Glutamatergic neuron (in vitro differentiated cells): ENCODE data around the gene TAF11L14. TPM values are rescaled to one million over a fixed set of nuclear protein-coding genes. Genes with fewer than 3 reads are reported as not detected.

Experiments
- DNase-seq: peaks from one replicate; pipeline ENCODE4 v3.0.0; 2022
- H3K27ac Mint-ChIP-seq: one replicate; pipeline ENCODE4 v1.8.0; 2020; ENCODE audit warnings: mild to moderate bottlenecking, mixed read lengths, inconsistent platforms; ENCODE audit not compliant: unreplicated experiment
- H3K27me3 Mint-ChIP-seq: one replicate; pipeline ENCODE4 v1.8.0; 2020; ENCODE audit warnings: mild to moderate bottlenecking, moderate library complexity, mixed read lengths, inconsistent platforms; ENCODE audit not compliant: unreplicated experiment
- H3K36me3 Mint-ChIP-seq: one replicate; pipeline ENCODE4 v1.8.0; 2020; ENCODE audit warnings: mild to moderate bottlenecking, mixed read lengths, inconsistent platforms; ENCODE audit not compliant: unreplicated experiment
- H3K4me1 Mint-ChIP-seq: one replicate; pipeline ENCODE4 v1.8.0; 2020; ENCODE audit warnings: mild to moderate bottlenecking, low read depth, mixed read lengths, inconsistent platforms; ENCODE audit not compliant: unreplicated experiment
- H3K4me3 Mint-ChIP-seq: one replicate; pipeline ENCODE4 v1.8.0; 2020; ENCODE audit warnings: mild to moderate bottlenecking, mixed read lengths, inconsistent platforms; ENCODE audit not compliant: unreplicated experiment
- H3K9me3 Mint-ChIP-seq: one replicate; pipeline ENCODE4 v1.8.0; 2020; ENCODE audit warnings: mild to moderate bottlenecking, moderate library complexity, mixed read lengths, inconsistent platforms; ENCODE audit not compliant: unreplicated experiment
- total RNA-seq: library from RNA; stranded (reverse); fragmentation: NEBNext Ultra II Directional; extraction: Animal tissue kit (Norgen Biotek cat#: 25700); gene quantifications from one replicate; pipeline ENCODE4 v1.2.1, GENCODE V29; 2021; ENCODE audit not compliant: unreplicated experiment
- TF ChIP-seq, protein P1 (sequence below): fragments of 200-600 bp; sonication (generic); IDR thresholded peaks from one replicate; pipeline ENCODE4 v1.5.0; 2021; ENCODE audit not compliant: partially characterized antibody, unreplicated experiment

The TAF11L14 gene
- total RNA-seq, 1 donor from 2014 or later, result not detected

DNA sequence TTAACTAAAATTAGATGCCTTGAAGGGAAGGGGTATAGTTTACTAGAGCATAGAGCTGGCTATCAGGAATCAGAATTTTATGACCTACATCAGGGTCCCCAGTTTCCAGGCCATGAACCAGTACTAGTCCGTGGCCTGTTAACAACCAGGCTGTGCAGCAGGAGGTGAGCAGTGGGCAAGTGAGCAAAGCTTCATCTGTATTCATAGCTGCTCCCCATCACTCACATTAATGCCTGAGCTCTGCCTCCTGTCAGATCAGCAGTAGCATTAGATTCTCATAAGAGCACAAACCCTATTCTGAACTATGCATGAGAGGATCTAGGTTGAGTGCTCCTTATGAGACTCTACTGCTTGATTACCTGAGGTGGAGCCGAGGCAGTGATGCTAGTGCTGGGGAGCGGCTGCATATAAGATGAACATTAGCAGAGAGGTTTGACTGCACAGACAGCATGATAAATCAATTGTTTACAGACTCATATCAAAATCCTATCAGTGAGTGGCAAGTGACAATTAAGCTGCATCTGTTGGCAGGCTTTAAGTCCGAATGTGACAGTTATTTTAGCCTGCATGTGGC, 44.6 kb downstream of the TAF11L14 start:
- H3K36me3 Mint-ChIP-seq, result no peaks in the 10 kb centered on the region
- H3K27me3 Mint-ChIP-seq, result no peaks in the 10 kb centered on the region
- TF ChIP-seq, protein P1, sequence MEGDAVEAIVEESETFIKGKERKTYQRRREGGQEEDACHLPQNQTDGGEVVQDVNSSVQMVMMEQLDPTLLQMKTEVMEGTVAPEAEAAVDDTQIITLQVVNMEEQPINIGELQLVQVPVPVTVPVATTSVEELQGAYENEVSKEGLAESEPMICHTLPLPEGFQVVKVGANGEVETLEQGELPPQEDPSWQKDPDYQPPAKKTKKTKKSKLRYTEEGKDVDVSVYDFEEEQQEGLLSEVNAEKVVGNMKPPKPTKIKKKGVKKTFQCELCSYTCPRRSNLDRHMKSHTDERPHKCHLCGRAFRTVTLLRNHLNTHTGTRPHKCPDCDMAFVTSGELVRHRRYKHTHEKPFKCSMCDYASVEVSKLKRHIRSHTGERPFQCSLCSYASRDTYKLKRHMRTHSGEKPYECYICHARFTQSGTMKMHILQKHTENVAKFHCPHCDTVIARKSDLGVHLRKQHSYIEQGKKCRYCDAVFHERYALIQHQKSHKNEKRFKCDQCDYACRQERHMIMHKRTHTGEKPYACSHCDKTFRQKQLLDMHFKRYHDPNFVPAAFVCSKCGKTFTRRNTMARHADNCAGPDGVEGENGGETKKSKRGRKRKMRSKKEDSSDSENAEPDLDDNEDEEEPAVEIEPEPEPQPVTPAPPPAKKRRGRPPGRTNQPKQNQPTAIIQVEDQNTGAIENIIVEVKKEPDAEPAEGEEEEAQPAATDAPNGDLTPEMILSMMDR, result no peak
- H3K4me3 Mint-ChIP-seq, result no peak overlapping the region
- H3K9me3 Mint-ChIP-seq, result no peaks in the 10 kb centered on the region
- no peak overlapping the region for H3K27ac Mint-ChIP-seq
- H3K4me1 Mint-ChIP-seq, result no peaks in the 10 kb centered on the region
- DNase-seq, result no peak

DNA sequence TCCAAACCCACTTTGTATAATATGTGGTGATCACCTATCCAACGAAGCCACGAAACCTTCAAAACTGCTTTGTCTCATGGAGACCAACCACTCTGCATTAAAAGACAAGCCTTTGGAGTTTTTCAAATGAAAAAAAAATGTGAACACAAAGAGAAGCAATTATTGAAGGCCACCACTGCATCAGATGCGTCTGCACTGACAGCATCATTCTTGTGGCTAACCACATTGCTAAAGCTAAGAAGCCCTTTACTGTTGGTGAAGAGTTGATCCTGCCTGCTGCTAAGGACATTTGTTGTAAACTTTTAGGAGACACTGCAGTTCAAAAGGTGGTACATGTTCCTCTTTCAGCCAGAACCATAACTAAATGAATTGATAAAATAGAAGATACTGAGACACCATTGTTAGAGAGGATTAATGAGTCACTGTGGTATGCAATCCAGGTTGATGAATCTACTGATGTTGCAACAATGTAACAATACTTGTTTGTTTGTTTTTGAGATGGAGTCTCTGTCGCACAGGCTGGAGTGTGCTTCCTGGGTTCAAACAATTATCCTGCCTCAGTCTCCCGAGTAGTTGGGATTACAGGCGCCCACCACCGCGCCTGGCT, 45.4 kb downstream of the TAF11L14 start:
- H3K4me1 Mint-ChIP-seq, result peaks cover 3% of the 10 kb centered on the region
- H3K4me3 Mint-ChIP-seq, result no peak overlapping the region
- DNase-seq, result no peak
- H3K27me3 Mint-ChIP-seq, result no peaks in the 10 kb centered on the region
- H3K9me3 Mint-ChIP-seq, result no peaks in the 10 kb centered on the region
- H3K27ac Mint-ChIP-seq, result no peak overlapping the region
- H3K36me3 Mint-ChIP-seq, result no peaks in the 10 kb centered on the region
- TF ChIP-seq, protein P1, result no peak

DNA sequence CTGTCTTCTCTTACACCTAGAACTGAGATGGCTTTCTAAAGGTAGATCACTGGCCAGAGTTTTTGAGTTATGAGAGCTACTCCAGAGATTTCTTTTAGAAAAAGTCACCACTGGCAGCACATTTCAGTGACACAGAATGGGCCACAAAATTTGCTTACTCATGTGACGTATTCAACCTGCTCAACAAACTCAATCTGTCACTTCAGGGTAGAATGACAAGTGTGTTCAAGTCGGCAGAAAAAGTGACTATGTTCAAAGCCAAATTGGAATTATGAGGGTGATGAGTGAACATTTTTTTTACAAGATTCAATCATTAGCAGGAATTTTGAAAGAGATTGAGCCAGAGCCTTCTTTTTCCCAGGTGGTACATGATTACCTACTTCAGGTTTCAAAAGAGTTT, 46.5 kb downstream of the TAF11L14 start:
- no peaks in the 10 kb centered on the region for H3K36me3 Mint-ChIP-seq
- H3K27me3 Mint-ChIP-seq, result no peaks in the 10 kb centered on the region
- H3K9me3 Mint-ChIP-seq, result no peaks in the 10 kb centered on the region
- H3K4me3 Mint-ChIP-seq, result no peak overlapping the region
- H3K4me1 Mint-ChIP-seq, result peaks cover 3% of the 10 kb centered on the region
- no peak for DNase-seq
- TF ChIP-seq, protein P1, result no peak
- no peak overlapping the region for H3K27ac Mint-ChIP-seq

Other genes starting within 250 kb of the TAF11L14 start
- gene TAF11L2, start 136.2 kb upstream of the TAF11L14 start, total RNA-seq, result not detected
- not detected for gene TAF11L3, start 116.1 kb upstream of the TAF11L14 start, total RNA-seq
- not detected for gene TAF11L4, start 112.7 kb upstream of the TAF11L14 start, total RNA-seq
- 0.83 TPM for gene TAF11L5, start 109.2 kb upstream of the TAF11L14 start, total RNA-seq
- gene TAF11L6, start 105.8 kb upstream of the TAF11L14 start, total RNA-seq, result not detected
- 0.83 TPM for gene TAF11L7, start 48.7 kb upstream of the TAF11L14 start, total RNA-seq
- gene TAF11L8, start 43.5 kb upstream of the TAF11L14 start, total RNA-seq, result not detected
- gene TAF11L9, start 40.1 kb upstream of the TAF11L14 start, total RNA-seq, result 0.83 TPM
- gene TAF11L10, start 36.6 kb upstream of the TAF11L14 start, total RNA-seq, result 0.83 TPM
- 3.7 TPM for gene TAF11L11, start 30.3 kb upstream of the TAF11L14 start, total RNA-seq
- 2.4 TPM for gene TAF11L12, start 24.1 kb upstream of the TAF11L14 start, total RNA-seq
- gene TAF11L13, start 2.4 kb upstream of the TAF11L14 start, total RNA-seq, result 1.3 TPM